SH-SY5Y (cell line): ENCODE data around the gene IL23R.

ENCODE experiments used
- GATA2 ChIP-seq: IDR thresholded peaks from 2 replicates; pipeline ENCODE4 v1.6.1; 2011; ENCODE audit warnings: mild to moderate bottlenecking, low read depth, low read length
- GATA3 ChIP-seq: IDR thresholded peaks from 2 replicates; pipeline ENCODE4 v1.6.1; 2011; ENCODE audit warnings: low read depth, mild to moderate bottlenecking, low read length, moderate library complexity

GRCh38 chr1:67269061-67269460 lies 102.8 kb downstream of the IL23R start:
- TF ChIP-seq GATA2 (no peak), GATA3 (no peak)
